ENCODE measurements around the gene DNAI2.

- TF ChIP-seq, protein P1, sequence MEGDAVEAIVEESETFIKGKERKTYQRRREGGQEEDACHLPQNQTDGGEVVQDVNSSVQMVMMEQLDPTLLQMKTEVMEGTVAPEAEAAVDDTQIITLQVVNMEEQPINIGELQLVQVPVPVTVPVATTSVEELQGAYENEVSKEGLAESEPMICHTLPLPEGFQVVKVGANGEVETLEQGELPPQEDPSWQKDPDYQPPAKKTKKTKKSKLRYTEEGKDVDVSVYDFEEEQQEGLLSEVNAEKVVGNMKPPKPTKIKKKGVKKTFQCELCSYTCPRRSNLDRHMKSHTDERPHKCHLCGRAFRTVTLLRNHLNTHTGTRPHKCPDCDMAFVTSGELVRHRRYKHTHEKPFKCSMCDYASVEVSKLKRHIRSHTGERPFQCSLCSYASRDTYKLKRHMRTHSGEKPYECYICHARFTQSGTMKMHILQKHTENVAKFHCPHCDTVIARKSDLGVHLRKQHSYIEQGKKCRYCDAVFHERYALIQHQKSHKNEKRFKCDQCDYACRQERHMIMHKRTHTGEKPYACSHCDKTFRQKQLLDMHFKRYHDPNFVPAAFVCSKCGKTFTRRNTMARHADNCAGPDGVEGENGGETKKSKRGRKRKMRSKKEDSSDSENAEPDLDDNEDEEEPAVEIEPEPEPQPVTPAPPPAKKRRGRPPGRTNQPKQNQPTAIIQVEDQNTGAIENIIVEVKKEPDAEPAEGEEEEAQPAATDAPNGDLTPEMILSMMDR (IDR thresholded peaks at IDR 0.05; ENCODE audit: low read length), result no peak
- no peak for TF ChIP-seq EZH2 (IDR thresholded peaks at IDR 0.05; ENCODE audit: borderline replicate concordance, low read length)
Observed at GRCh38 chr17:74325376-74325742, 51.3 kb downstream of the DNAI2 start.
